ENCODE measurements around the gene CCDC178.

DNA sequence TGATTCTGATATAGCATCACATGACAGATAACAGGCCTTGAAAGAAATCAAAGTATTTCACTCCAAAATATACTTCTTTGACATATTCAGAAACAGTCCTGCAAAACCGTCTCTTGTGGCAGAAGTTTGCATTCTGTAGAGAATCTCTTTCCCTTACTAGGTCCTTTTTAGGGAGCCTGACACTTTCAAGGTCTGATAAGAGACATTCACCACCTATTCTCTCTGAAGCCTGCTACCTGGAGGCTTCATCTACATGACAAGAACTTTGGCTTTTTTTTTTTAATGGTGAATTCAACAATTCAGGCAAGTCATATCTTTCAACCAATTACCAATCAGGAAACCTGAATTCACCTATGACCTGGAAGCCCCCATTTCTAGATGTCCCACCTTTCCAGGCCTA, 83.8 kb downstream of the CCDC178 start:
- no peak for TF ChIP-seq YY1 (IDR thresholded peaks at IDR 0.05; ENCODE audit: insufficient read depth, insufficient read length)
- TF ChIP-seq ZNF274 (IDR thresholded peaks at IDR 0.05; ENCODE audit: low read depth, low read length) = no peak
- no peak for TF ChIP-seq SUZ12 (IDR thresholded peaks at IDR 0.05; ENCODE audit: extremely low read depth, insufficient read depth, insufficient read length)
